Left ventricle myocardium inferior (tissue), 1 donor: Measurements from ENCODE around the gene NRP1. TPM values are rescaled to one million over a fixed set of nuclear protein-coding genes. Genes with fewer than 3 reads are reported as not detected.

ENCODE experiments used
- DNase-seq: peaks from one replicate; pipeline ENCODE4 v3.0.0-alpha.2; 2020
- H3K27ac ChIP-seq: fragments of 200-600 bp; replicated peaks from 2 replicates; pipeline ENCODE4 v1.8.0; 2021
- H3K27me3 ChIP-seq: fragments of 200-600 bp; 2 replicates; pipeline ENCODE4 v1.8.0; 2021; ENCODE audit warnings: low read depth
- H3K36me3 ChIP-seq: fragments of 200-600 bp; 2 replicates; pipeline ENCODE4 v1.8.0; 2021
- H3K4me1 ChIP-seq: fragments of 200-600 bp; 2 replicates; pipeline ENCODE4 v1.8.0; 2021
- H3K4me3 ChIP-seq: fragments of 200-600 bp; 2 replicates; pipeline ENCODE4 v1.8.0; 2021; ENCODE audit warnings: mild to moderate bottlenecking, moderate library complexity
- H3K9me3 ChIP-seq: fragments of 200-600 bp; replicated peaks from 2 replicates; pipeline ENCODE4 v1.8.0; 2021
- CTCF ChIP-seq: fragments of 200-600 bp; IDR thresholded peaks from 2 replicates; pipeline ENCODE4 v1.8.0; 2021; ENCODE audit warnings: antibody characterized with exemption, mild to moderate bottlenecking, borderline replicate concordance
- intact Hi-C: fragments of 100-400 bp; cut with micrococcal nuclease; formaldehyde crosslinking; loops from one replicate; pipeline ENCODE4 v1.11.0; 2022
- total RNA-seq: library from RNA; stranded (reverse); fragmentation: NEBNext Ultra II Directional; extraction: Animal tissue kit (Norgen Biotek cat#: 25700); gene quantifications from one replicate; pipeline ENCODE4 v1.2.1, GENCODE V29; 2021
- donor health status: DM: no; HTN: yes; CAD: no; lungs with severe emphysema.

The NRP1 gene
- total RNA-seq, 1 donor from 2014 or later = 168 TPM

GRCh38 chr10:33179067-33179466 is 155.4 kb downstream of the NRP1 start:
- peaks cover 34% of the 10 kb centered on the region for H3K4me1 ChIP-seq
- intact Hi-C loops = no loop called here
- no peaks in the 10 kb centered on the region for H3K27me3 ChIP-seq
- no peak for TF ChIP-seq CTCF
- no peaks in the 10 kb centered on the region for H3K9me3 ChIP-seq
- peaks cover 66% of the 10 kb centered on the region for H3K36me3 ChIP-seq
- no peak for DNase-seq
- peak overlapping the region; percentile 69 for H3K27ac ChIP-seq
- H3K4me3 ChIP-seq = no peak overlapping the region

GRCh38 chr10:33178026-33178755 is 156.3 kb downstream of the NRP1 start:
- Histone ChIP-seq H3K27me3 (no peaks in the 10 kb centered on the region), H3K4me1 (peaks cover 34% of the 10 kb centered on the region), H3K36me3 (peaks cover 58% of the 10 kb centered on the region), H3K9me3 (no peaks in the 10 kb centered on the region), H3K4me3 (no peak overlapping the region), H3K27ac (peak overlapping the region; percentile 69)
- no peak for TF ChIP-seq CTCF
- intact Hi-C loops = no loop called here
- no peak for DNase-seq

GRCh38 chr10:33176688-33177087 is 157.8 kb downstream of the NRP1 start:
- Histone ChIP-seq H3K36me3 (peaks cover 43% of the 10 kb centered on the region), H3K27me3 (no peaks in the 10 kb centered on the region), H3K9me3 (no peaks in the 10 kb centered on the region), H3K27ac (peak overlapping the region; percentile 69), H3K4me3 (no peak overlapping the region), H3K4me1 (peaks cover 34% of the 10 kb centered on the region)
- no peak for DNase-seq
- intact Hi-C loops = no loop called here
- no peak for TF ChIP-seq CTCF

GRCh38 chr10:33174674-33175434 is 159.6 kb downstream of the NRP1 start:
- TF ChIP-seq CTCF = no peak
- H3K27ac ChIP-seq = peak overlapping the region; percentile 29
- H3K27me3 ChIP-seq = no peaks in the 10 kb centered on the region
- peaks cover 24% of the 10 kb centered on the region for H3K36me3 ChIP-seq
- H3K4me1 ChIP-seq = peaks cover 34% of the 10 kb centered on the region
- intact Hi-C loops = no loop called here
- H3K9me3 ChIP-seq = no peaks in the 10 kb centered on the region
- H3K4me3 ChIP-seq = no peak overlapping the region
- DNase-seq = no peak

- H3K4me1 ChIP-seq = no peaks in the 10 kb centered on the region
- H3K27me3 ChIP-seq = no peaks in the 10 kb centered on the region
- TF ChIP-seq CTCF = no peak
- DNase-seq = no peak
- H3K4me3 ChIP-seq = no peak overlapping the region
- H3K36me3 ChIP-seq = no peaks in the 10 kb centered on the region
- intact Hi-C loops = no loop called here
- no peak overlapping the region for H3K27ac ChIP-seq
- H3K9me3 ChIP-seq = no peaks in the 10 kb centered on the region
Observed at GRCh38 chr10:33165911-33166310, 168.6 kb downstream of the NRP1 start.
